ENCODE results near the gene AKAP10. TPM values are rescaled to one million over a fixed set of nuclear protein-coding genes. Genes with fewer than 3 reads are reported as not detected.
"Not testable (repeated sequence)": the region's sequence is repeated elsewhere in the genome, so short reads cannot be mapped to it uniquely, and the experiment has no call there.

AKAP10 gene
- total RNA-seq, 2 donors from 2014 or later = 15.4 to 22.7 TPM

DNA sequence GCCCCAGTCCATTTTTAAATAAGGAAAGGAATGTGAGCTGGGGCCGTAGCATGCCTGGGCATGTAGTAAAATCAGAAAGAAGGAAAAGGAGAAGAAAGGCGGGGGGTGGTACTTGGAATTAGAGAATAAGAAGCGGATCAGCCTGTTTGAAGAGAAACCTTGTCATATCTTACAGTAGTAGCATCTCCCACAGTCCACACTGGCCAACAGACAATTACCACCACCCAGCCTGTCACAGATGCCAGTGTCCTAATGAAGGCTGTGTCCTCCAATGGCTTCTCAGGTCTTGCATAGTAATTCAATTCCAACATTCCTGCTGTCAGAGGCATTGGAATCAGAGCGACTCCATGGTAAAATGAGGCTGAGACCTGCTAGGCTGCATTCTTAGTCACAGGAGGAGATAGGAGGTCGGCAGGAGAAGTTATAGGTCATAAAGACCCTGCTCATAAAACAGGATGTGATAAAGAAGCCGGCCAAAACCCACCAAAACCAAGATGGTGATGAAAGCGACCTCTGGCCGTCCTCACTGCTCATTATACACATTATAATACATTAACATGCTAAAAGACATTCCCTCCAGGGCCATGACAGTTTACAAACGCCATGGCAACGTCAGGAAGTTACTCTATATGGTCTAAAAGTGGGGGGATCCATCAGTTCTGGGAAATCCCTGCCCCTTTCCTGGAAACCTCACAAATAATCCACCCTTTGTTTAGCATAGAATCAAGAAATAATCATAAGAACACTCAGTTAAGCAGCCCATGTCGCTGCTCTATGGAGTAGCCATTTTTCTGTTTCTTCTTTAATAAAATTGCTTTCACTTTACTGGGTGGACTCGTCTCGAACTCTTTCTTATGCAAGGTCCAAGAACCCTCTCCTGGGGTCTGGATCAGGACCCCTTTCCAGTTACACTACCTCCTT lies 9.6 kb upstream of the AKAP10 start:
- DNase-seq (no peak), ATAC-seq (no peak)
- intact Hi-C loops (cut with DNase I) = loop anchor here in 1 of 2 donors (5.0 kb wide), 1 partner anchor 130 kb away; no protein-coding TSS in a partner anchor

DNA sequence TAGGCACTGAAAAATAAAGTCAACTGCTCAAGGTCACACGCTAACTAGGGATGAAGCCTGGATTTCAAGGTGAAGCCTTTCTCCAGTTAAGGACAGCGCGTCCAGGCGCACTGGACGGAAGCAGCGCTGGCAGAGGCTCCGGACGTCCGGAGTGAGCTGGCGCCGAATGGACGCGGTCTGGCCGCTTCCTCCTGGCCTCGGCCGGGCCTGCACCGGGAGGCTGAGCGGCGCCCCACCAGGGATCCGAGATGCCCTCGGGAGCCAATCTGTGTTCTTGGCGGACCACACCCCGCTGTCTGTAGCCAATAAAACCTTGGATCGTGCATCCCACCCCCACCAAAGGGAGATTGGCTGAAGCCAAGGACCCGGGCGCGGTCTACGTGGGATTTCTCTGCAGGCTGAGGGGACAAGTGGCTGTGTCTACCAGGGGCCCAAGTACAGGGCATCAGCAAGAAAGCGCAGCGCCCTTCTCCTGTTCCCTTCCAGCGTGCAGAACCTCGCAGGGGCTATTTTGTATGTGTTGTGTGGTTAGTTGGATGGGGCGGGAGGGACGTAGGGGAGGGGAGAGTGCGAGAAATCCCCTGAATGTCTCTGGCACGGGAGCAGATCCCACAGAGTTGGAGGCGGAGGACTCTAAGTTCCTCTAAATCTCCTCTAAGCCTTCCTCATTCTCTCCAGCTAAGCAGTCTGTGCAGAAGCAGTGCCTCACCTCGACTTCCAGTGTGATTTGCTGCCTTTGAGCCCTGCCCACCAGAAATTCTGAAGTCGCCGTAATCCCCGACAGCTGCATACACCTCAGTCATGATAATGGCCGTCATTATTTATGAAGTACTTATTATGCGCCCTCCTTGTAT lies 2.5 kb upstream of the AKAP10 start:
- DNase-seq (peak; percentile 63), ATAC-seq (peak in 1 of 2 donors; percentile 23)
- intact Hi-C loops (cut with DNase I) = no loop called here

DNA sequence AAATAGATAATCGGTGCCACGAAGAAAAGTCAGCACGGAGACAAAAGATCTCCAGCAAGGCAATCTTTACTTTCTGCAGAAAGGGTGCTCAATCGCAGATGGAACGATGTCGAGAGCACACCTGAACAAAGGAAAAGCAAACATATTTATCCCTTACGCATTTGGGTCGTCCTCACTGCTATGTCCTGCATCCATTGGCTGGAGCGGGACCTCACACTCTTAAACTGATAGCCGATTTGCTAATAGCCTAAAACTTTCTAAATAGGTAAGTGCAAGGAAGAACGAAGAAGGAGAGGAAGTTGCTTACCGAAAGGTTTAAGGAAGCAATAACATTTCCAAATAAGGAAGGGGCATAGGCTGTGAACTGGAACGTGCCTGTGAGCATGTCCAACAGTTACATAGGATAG lies 1.2 kb upstream of the AKAP10 start:
- no peak for ATAC-seq
- no peak for DNase-seq
- intact Hi-C loops (cut with DNase I) = no loop called here

DNA sequence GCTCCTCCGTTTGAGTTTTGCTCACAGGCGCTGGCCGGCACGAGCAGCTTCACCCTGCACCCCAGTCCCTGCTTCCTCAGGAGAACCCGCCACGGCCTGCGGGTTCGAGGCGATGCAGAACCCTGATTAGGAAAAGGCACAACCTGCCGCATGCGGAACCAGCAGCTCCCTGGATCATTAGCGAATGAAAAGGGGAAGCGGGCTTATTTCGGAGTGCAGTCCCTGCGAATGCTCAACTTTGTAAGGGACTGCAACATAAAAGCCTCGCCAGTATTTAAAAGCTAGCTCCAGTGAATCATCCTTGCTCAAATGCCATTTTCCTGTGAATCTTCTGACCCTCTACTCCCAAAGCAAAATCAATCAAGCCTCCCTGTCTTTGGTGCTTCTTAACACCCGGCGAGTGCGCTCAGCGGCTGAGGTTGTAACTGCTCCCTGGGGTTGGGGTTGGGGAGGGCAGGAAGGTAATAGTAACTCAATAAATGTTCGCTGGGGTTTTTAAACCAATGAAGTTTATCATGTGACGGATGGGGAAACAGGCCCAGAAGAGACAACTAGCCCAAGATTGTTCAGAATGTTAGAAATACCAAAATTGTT lies 678 bp upstream of the AKAP10 start:
- ATAC-seq (peak; percentile 1 to 2), DNase-seq (no peak)
- intact Hi-C loops (cut with DNase I) = no loop called here

DNA sequence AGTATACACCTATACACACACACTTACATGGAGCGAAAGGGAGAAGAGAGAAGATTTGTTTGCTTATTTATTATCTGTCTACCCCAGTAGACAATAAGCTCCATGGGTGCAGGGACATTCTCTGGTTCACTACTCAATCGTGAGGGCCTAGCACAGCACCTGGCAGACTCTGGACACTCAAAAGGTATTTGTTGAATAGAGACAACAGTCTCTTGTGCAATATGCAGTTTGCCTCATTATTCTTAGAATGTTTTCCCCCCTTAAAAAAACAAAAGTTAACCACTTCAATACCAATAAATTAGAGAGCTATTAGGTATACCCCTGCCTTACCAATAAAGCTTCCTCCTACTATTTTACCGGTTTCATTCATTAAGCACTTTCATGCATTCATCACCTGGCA lies 2.0 kb downstream of the AKAP10 start:
- DNase-seq = no peak
- intact Hi-C loops (cut with DNase I) = no loop called here
- ATAC-seq = no peak

GRCh38 chr17:19973156-19973555 lies 4.5 kb downstream of the AKAP10 start:
- ATAC-seq (no peak), DNase-seq (no peak)
- intact Hi-C loops (cut with DNase I) = no loop called here

DNA sequence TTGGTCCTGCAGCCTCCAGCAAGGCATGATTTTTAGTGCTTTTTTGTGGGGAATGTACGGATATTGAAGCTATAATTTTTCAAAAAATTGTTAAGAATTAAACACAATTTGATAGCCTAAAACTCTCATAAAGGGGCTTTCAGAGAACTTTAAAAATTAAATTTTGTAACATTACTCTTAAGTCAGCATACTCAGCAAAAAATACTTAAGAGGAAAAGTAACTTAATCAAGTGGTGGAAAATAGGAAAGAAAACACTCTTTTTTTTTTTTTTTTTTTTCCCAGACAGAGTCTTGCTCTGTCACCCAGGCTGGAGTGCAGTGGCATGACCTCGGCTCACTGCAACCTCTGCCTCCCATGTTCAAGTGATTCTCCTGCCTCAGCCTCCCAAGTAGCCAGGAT lies 14.7 kb downstream of the AKAP10 start:
- DNase-seq; ATAC-seq; intact Hi-C loops (cut with DNase I): not testable (repeated sequence)

GRCh38 chr17:19958023-19958422 lies 19.6 kb downstream of the AKAP10 start:
- DNase-seq (no peak), ATAC-seq (peak in 1 of 2 donors; percentile 38)
- intact Hi-C loops (cut with DNase I) = no loop called here

- ATAC-seq = no peak
- intact Hi-C loops (cut with DNase I) = no loop called here
These were observed 22.5 kb downstream of the AKAP10 start for GRCh38 chr17:19955099-19955498.

DNA sequence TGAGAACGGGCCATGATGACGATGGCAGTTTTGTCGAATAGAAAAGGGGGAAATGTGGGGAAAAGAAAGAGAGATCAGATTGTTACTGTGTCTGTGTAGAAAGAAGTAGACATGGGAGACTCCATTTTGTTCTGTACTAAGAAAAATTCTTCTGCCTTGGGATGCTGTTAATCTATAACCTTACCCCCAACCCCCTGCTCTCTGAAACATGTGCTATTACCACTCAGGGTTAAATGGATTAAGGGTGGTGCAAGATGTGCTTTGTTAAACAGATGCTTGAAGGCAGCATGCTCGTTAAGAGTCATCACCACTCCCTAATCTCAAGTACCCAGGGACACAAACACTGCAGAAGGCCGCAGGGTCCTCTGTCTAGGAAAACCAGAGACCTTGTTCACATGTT lies 26.2 kb downstream of the AKAP10 start:
- DNase-seq; intact Hi-C loops (cut with DNase I); ATAC-seq: not testable (repeated sequence)

More at GRCh38 chr17:19955099-19955498, 22.5 kb downstream of the AKAP10 start:
- no peak for DNase-seq

DNA sequence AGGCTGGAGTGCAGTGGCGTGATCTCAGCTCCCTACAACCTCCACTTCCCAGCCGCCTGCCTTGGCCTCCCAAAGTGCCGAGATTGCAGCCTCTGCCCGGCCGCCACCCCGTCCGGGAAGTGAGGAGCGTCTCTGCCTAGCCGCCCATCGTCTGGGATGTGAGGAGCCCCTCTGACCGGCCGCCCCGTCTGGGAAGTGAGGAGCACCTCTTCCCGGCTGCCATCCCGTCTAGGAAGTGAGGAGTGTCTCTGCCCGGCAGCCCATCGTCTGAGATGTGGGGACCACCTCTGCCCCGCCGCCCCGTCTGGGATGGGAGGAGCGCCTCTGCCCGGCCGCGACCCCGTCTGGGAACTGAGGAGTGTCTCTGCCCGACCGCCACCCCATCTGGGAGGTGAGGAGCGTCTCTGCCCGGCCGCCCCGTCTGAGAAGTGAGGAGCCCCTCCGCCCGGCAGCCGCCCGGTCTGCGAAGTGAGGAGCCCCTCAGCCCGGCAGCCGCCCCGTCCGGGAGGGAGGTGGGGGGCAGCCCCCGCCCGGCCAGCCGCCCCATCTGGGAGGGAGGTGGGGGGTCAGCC lies 26.9 kb downstream of the AKAP10 start:
- ATAC-seq; DNase-seq; intact Hi-C loops (cut with DNase I): not testable (repeated sequence)

DNA sequence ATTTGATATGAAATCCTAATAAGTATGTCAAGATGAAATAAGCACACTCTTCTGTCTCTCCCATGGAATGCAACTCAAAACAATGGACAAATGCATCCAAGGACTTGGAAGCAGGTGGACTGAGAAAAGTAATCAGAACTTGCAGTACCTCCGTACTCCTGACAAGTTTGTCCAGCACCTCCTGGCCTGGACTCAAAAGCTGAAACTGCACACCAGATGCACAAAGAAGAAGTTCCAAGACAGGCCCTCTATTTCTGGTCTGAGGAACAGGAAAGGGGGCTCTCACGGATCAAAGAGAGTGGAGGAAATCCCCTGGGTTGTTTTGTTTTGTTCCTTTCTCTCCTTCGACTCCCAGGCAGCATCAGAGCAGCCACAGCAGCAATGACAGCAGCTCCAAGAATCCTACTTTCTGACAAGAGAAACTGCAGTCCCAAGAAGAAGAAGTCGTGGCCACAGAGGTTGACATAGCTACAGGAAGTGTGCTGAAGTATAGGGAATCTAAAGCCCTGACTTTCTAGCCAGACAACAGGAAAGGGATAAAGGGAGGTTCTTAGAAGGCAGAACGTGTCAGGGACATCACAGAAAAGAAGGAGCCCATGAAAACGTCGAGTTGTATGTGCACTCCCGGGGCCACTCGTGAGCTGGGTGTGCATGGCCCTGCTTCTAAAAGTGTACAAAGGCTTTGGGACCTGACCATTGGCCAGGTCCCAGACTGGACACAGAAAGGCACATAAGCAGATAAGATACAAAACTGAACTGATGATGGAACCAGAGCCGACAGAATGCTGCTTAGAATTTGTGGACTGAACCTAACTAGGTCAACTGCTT lies 29.3 kb downstream of the AKAP10 start:
- DNase-seq = no peak
- ATAC-seq = peak in 1 of 2 donors; percentile 42
- intact Hi-C loops (cut with DNase I) = no loop called here

GRCh38 chr17:19946921-19947320 lies 30.7 kb downstream of the AKAP10 start:
- ATAC-seq (peak in 1 of 2 donors; percentile 15), DNase-seq (no peak)
- intact Hi-C loops (cut with DNase I) = no loop called here

DNA sequence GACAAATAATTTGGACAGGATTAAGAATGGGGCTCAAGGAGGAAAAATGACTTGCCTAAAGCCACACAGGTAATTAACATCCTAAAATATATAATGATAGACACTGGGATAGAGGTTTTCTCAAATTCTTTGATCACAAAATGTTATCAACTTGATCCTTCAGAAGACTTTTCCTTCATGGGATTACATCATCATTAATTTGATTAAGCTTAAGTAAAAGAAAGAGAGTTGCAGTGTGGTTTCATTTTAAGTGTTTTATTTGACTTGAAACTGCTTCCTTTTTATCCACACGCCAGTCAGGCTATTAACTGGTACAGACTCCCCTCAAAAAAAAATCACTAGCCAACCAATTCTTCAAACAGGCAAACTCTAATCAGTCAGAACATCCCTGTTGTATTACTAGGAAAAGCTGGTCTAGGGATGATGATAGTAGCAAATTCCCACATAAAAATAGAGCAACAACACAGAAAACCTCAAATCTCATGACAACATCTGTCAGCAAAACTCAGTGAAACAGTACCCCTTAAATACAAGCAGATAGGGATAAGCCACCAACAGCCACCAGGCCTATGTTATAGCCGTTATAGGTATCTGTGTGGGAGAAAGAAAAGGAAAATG lies 32.5 kb downstream of the AKAP10 start:
- ATAC-seq (no peak), DNase-seq (no peak)
- intact Hi-C loops (cut with DNase I) = no loop called here

GRCh38 chr17:19943599-19943998 lies 34.0 kb downstream of the AKAP10 start:
- ATAC-seq = no peak
- intact Hi-C loops (cut with DNase I) = no loop called here
- DNase-seq = no peak

DNA sequence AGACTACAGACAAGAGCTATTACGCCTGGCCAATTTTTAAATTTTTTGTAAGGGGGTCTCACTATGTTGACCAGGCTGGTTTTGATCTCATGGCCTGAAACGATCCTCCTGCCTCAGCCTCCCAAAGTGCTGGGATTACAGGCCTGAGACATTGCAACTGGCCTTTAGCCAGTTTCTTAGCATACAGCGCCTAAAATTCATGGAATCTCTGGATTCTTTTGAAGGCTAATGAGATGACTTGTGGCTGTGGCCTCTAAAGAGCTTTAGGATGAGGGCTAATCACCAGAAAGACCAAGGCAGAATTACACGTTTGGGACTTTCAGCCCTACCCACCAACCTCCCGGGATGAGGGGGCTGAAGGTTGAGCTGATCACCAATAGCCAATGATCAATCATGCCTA lies 34.6 kb downstream of the AKAP10 start:
- no peak for ATAC-seq
- DNase-seq = no peak
- intact Hi-C loops (cut with DNase I) = no loop called here

DNA sequence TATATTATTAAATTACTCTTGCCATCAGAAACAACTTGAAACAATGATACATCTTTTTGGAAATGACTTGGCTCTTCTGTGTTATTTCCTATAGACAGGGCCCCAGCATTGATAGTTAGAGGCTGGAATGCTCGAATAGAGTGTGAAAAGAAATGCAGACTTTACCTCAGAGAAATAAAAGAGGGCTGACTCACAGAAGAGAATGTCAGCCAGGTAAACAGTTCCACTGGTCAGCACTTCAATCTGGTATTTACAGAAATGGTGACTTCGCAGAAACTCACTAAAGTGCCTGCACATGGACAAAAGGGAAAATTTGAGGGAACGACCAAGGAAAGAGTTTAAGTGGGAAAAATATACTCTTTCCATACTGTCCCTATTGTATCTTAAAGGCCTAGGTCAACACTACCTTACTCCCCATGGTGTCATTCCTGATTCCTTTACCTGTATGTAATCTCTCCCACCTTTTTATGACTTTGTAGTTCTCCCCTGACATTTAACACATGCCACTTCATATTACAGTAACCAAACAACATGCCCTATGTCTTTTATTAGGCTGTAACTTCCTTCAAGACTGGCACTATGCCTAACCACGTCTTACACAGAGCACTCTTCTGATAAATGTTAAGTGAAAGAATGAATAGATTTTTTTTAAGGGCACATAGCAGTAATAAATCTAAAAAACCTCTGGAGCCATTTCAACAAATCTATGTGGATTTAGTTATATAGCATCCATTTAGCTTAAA lies 36.7 kb downstream of the AKAP10 start:
- intact Hi-C loops (cut with DNase I) = no loop called here
- ATAC-seq (no peak), DNase-seq (no peak)

All from left cardiac atrium (tissue), 4 donors.